Liver (tissue), 3 donors: ENCODE measurements around the gene PKP3.

ENCODE experiments used
- HNF4A ChIP-seq, 2 donors: conservative IDR thresholded peaks; 2 replicates each; pipeline ENCODE4 v1.6.1; 2016; ENCODE audit warnings: antibody characterized with exemption in 2 of 2, mild to moderate bottlenecking in 2 of 2
- TAF1 ChIP-seq: conservative IDR thresholded peaks from 2 replicates; pipeline ENCODE4 v1.6.1; 2016; ENCODE audit warnings: antibody characterized with exemption, mild to moderate bottlenecking
- YY1 ChIP-seq: IDR thresholded peaks from 2 replicates; pipeline ENCODE4 v1.6.1; 2016; ENCODE audit warnings: antibody characterized with exemption, mild to moderate bottlenecking
- TF ChIP-seq, protein P1 (sequence below): IDR thresholded peaks from 2 replicates; pipeline ENCODE4 v1.6.1; 2016; ENCODE audit warnings: antibody characterized with exemption
- TF ChIP-seq, protein P2 (sequence below): IDR thresholded peaks from 2 replicates; pipeline ENCODE4 v1.6.1; 2016; ENCODE audit warnings: antibody characterized with exemption, mild to moderate bottlenecking
- TF ChIP-seq, protein P3 (sequence below): fragments of 150-350 bp; IDR thresholded peaks from 2 replicates; pipeline ENCODE4 v1.5.1; 2017; ENCODE audit warnings: improper control_type of control experiment, low read depth, low read length; ENCODE audit not compliant: missing input control
- donor health status: healthy.
- donor health status: healthy.

DNA sequence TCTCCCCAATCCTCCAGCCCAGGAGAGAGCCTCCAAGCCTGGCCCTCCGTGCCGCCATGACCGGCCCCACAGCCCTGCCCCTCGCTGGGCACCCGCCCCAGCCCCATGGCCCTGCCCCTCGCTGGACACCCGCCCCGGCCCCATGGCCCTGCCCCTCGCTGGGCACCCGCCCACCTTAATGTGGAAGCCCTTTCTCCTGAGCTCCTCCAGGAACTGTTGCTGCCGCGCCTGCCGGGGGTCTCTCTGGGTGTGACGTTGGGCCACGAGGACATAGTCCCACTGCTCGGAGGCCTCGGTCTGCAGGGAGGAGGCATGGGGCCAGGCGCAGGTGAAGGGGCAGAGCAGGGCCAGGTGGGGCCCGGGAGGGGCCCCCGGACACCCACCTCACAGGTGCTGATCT lies 39.6 kb downstream of the PKP3 start:
- TF ChIP-seq, protein P1, sequence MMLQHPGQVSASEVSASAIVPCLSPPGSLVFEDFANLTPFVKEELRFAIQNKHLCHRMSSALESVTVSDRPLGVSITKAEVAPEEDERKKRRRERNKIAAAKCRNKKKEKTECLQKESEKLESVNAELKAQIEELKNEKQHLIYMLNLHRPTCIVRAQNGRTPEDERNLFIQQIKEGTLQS, result no peak
- TF ChIP-seq, protein P2, sequence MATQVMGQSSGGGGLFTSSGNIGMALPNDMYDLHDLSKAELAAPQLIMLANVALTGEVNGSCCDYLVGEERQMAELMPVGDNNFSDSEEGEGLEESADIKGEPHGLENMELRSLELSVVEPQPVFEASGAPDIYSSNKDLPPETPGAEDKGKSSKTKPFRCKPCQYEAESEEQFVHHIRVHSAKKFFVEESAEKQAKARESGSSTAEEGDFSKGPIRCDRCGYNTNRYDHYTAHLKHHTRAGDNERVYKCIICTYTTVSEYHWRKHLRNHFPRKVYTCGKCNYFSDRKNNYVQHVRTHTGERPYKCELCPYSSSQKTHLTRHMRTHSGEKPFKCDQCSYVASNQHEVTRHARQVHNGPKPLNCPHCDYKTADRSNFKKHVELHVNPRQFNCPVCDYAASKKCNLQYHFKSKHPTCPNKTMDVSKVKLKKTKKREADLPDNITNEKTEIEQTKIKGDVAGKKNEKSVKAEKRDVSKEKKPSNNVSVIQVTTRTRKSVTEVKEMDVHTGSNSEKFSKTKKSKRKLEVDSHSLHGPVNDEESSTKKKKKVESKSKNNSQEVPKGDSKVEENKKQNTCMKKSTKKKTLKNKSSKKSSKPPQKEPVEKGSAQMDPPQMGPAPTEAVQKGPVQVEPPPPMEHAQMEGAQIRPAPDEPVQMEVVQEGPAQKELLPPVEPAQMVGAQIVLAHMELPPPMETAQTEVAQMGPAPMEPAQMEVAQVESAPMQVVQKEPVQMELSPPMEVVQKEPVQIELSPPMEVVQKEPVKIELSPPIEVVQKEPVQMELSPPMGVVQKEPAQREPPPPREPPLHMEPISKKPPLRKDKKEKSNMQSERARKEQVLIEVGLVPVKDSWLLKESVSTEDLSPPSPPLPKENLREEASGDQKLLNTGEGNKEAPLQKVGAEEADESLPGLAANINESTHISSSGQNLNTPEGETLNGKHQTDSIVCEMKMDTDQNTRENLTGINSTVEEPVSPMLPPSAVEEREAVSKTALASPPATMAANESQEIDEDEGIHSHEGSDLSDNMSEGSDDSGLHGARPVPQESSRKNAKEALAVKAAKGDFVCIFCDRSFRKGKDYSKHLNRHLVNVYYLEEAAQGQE, result no peak
- TF ChIP-seq TAF1 (no peak), HNF4A (conservative IDR thresholded peaks at IDR 0.05) (no peak), YY1 (no peak)
- TF ChIP-seq, protein P3, sequence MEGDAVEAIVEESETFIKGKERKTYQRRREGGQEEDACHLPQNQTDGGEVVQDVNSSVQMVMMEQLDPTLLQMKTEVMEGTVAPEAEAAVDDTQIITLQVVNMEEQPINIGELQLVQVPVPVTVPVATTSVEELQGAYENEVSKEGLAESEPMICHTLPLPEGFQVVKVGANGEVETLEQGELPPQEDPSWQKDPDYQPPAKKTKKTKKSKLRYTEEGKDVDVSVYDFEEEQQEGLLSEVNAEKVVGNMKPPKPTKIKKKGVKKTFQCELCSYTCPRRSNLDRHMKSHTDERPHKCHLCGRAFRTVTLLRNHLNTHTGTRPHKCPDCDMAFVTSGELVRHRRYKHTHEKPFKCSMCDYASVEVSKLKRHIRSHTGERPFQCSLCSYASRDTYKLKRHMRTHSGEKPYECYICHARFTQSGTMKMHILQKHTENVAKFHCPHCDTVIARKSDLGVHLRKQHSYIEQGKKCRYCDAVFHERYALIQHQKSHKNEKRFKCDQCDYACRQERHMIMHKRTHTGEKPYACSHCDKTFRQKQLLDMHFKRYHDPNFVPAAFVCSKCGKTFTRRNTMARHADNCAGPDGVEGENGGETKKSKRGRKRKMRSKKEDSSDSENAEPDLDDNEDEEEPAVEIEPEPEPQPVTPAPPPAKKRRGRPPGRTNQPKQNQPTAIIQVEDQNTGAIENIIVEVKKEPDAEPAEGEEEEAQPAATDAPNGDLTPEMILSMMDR, result no peak
